Liver (tissue), 9 donors: ENCODE measurements around the gene CFL1. TPM values are rescaled to one million over a fixed set of nuclear protein-coding genes. Genes with fewer than 3 reads are reported as not detected.

Source experiments
- DNase-seq: peaks from one replicate; pipeline ENCODE4 v3.0.0-alpha.2; 2017; ENCODE audit warnings: low spot score
- H3K27ac ChIP-seq, 2 donors: one replicate each; pipeline ENCODE4 v1.7.0; 2013; ENCODE audit warnings: inconsistent platforms in 2 of 2, low read length in 2 of 2, control low read depth in 1 of 2, low read depth in 1 of 2, mild to moderate bottlenecking in 1 of 2
- H3K27me3 ChIP-seq, 4 donors: one replicate each; pipeline versions ENCODE4 v1.6.1 to v1.7.0; 2013; ENCODE audit warnings: low read length in 3 of 4, inconsistent platforms in 1 of 4, mild to moderate bottlenecking in 1 of 4, moderate library complexity in 1 of 4; ENCODE audit not compliant: control insufficient read depth in 4 of 4, insufficient read depth in 4 of 4
- H3K36me3 ChIP-seq, 4 donors: one replicate each; pipeline versions ENCODE4 v1.6.1 to v1.7.0; 2013; ENCODE audit warnings: low read length in 3 of 4, mild to moderate bottlenecking in 3 of 4, low read depth in 1 of 4, moderate library complexity in 1 of 4; ENCODE audit not compliant: control insufficient read depth in 4 of 4, insufficient read depth in 3 of 4
- H3K4me1 ChIP-seq, 4 donors: one replicate each; pipeline versions ENCODE4 v1.6.1 to v1.7.0; 2013; ENCODE audit warnings: low read length in 3 of 4, mild to moderate bottlenecking in 3 of 4, moderate library complexity in 1 of 4; ENCODE audit not compliant: control insufficient read depth in 4 of 4, insufficient read depth in 4 of 4
- H3K4me3 ChIP-seq, 3 donors: one replicate each; pipeline versions ENCODE4 v1.6.1 to v1.7.0; 2013; ENCODE audit warnings: low read length in 3 of 3, control low read depth in 1 of 3, low read depth in 1 of 3, mild to moderate bottlenecking in 1 of 3
- H3K9ac ChIP-seq, 2 donors: one replicate each; pipeline ENCODE4 v1.7.0; 2013; ENCODE audit warnings: low read length in 2 of 2, mild to moderate bottlenecking in 2 of 2, moderate library complexity in 2 of 2, control low read depth in 1 of 2, low read depth in 1 of 2
- H3K9me3 ChIP-seq, 4 donors: one replicate each; pipeline versions ENCODE4 v1.6.1 to v1.7.0; 2013; ENCODE audit warnings: low read length in 3 of 4; ENCODE audit not compliant: control insufficient read depth in 4 of 4
- ATF3 ChIP-seq: IDR thresholded peaks from 2 replicates; pipeline ENCODE4 v1.6.1; 2016; ENCODE audit warnings: antibody characterized with exemption
- CTCF ChIP-seq: fragments of 150-350 bp; IDR thresholded peaks from 2 replicates; pipeline ENCODE4 v1.5.1; 2017; ENCODE audit warnings: improper control_type of control experiment, low read depth, low read length; ENCODE audit not compliant: missing input control
- EGR1 ChIP-seq, 2 donors: IDR thresholded peaks; 2 replicates each; pipeline ENCODE4 v1.6.1; 2016 to 2018; ENCODE audit warnings: antibody characterized with exemption in 2 of 2, low read depth in 2 of 2
- FOXA1 ChIP-seq: IDR thresholded peaks from 2 replicates; pipeline ENCODE4 v1.6.1; 2016; ENCODE audit warnings: antibody characterized with exemption
- FOXA2 ChIP-seq: IDR thresholded peaks from 2 replicates; pipeline ENCODE4 v1.6.1; 2016; ENCODE audit warnings: antibody characterized with exemption
- GABPA ChIP-seq, 2 donors: IDR thresholded peaks in 1 of 2; conservative IDR thresholded peaks in 1 of 2; 2 replicates each; pipeline ENCODE4 v1.6.1; 2016; ENCODE audit warnings: antibody characterized with exemption in 2 of 2, mild to moderate bottlenecking in 1 of 2, moderate library complexity in 1 of 2
- NR2F2 ChIP-seq: IDR thresholded peaks from 2 replicates; pipeline ENCODE4 v1.6.1; 2016; ENCODE audit warnings: antibody characterized with exemption
- RAD21 ChIP-seq, 2 donors: IDR thresholded peaks; 2 replicates each; pipeline ENCODE4 v1.6.1; 2016; ENCODE audit warnings: antibody characterized with exemption in 2 of 2, mild to moderate bottlenecking in 2 of 2
- REST ChIP-seq: IDR thresholded peaks from 2 replicates; pipeline ENCODE4 v1.6.1; 2016; ENCODE audit warnings: antibody characterized with exemption, mild to moderate bottlenecking
- WGBS: extraction: QIAGEN DNeasy Blood & Tissue Kit; methylation state at CpG from one replicate; pipeline ENCODE4 v1.1.7; 2013; 5-methylcytosine and 5-hydroxymethylcytosine counted together
- polyA plus RNA-seq, 2 donors: library from polyadenylated mRNA; stranded (reverse) in 1 of 2; unstranded in 1 of 2; fragments of 200-250 nt in 1 of 2; fragments of >200 nt in 1 of 2; fragmentation: Nextera tagmentation in 1 of 2; extraction: Ambion mirVana in 1 of 2; gene quantifications; one replicate each; pipeline versions ENCODE4 v1.2.1 to v1.2.3, GENCODE V29; 2013 to 2015
- total RNA-seq, 2 donors: library from RNA; depleted of rRNA; stranded (reverse); fragments of >200 nt; gene quantifications; one replicate each; pipeline ENCODE4 v1.2.3, GENCODE V29; 2014
- donor health status: healthy.
- donor health status: healthy.
- donor health status: healthy.
- donor health status: healthy.
- donor health status: healthy.

CFL1 gene
- total and polyA plus RNA-seq, 4 donors: 184 to 498 (median 282) TPM

- H3K4me3 ChIP-seq: no peak overlapping the region
Observed at GRCh38 chr11:65826984-65827735, 30.8 kb downstream of the CFL1 start.

More at GRCh38 chr11:65826984-65827735, 30.8 kb downstream of the CFL1 start:
- Histone ChIP-seq H3K27ac (no peak overlapping the region), H3K9ac (no peak overlapping the region), H3K4me1 (peaks cover 0 to 5% (median 2%) of the 10 kb centered on the region in 4 donors), H3K27me3 (no peaks in the 10 kb centered on the region), H3K36me3 (no peaks in the 10 kb centered on the region), H3K9me3 (no peaks in the 10 kb centered on the region)
- no peak for TF ChIP-seq EGR1 (IDR thresholded peaks at IDR 0.05; ENCODE audit: low read depth in 2 of 2)
- TF ChIP-seq REST: no peak
- no peak for TF ChIP-seq RAD21 (IDR thresholded peaks at IDR 0.05)
- no peak for TF ChIP-seq FOXA2
- TF ChIP-seq CTCF: no peak
- no peak for TF ChIP-seq GABPA (IDR thresholded peaks at IDR 0.05 in 1 of 2, conservative IDR thresholded peaks at IDR 0.05 in 1 of 2)
- no peak for TF ChIP-seq ATF3
- no peak for TF ChIP-seq FOXA1
- TF ChIP-seq NR2F2: no peak
- 75% methylated on average over 8 of the region's 8 CpGs for WGBS
- DNase-seq: no peak
